GM19452 (cell line): Measurements from ENCODE around the gene PAPPA.

Source experiments
- ATAC-seq: cut with Tn5 transposase; IDR thresholded peaks from one replicate; pipeline ENCODE4 v1.9.1; 2021; ENCODE audit not compliant: unreplicated experiment

The PAPPA gene

GRCh38 chr9:116219686-116220085, 66.1 kb downstream of the PAPPA start:
- no peak for ATAC-seq

- no peak for ATAC-seq
These were observed 70.3 kb downstream of the PAPPA start for GRCh38 chr9:116223926-116224325.

DNA sequence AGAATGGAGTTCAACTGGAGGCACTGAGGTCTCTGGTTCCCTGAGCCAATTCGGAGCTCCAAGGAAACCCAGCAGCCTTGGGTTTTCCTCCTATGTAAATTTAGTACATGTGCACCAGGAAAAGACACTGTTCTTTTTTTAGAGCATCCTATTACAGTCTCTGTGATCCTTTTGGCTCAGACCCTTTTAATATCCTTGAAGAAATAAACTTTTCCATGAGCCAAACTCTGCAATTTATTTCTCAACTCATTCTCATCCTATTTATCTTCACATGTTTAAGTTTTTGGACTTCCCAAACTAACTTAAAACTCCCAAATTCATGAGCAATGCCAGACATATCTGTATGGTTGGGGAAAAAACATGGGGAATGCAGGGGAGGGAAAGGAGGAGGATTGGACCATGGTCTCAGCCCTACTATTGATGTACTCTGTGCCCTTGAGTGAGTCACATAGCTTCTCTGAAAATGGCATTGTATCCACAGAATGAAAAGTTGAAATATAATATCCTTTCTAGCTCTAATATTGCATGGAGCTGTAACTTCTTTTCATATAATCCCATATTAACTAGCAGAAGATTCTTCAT, 76.6 kb downstream of the PAPPA start:
- ATAC-seq, result no peak

GRCh38 chr9:116232424-116233159, 79.0 kb downstream of the PAPPA start:
- no peak for ATAC-seq

GRCh38 chr9:116233160-116233530, 79.6 kb downstream of the PAPPA start:
- ATAC-seq, result no peak

DNA sequence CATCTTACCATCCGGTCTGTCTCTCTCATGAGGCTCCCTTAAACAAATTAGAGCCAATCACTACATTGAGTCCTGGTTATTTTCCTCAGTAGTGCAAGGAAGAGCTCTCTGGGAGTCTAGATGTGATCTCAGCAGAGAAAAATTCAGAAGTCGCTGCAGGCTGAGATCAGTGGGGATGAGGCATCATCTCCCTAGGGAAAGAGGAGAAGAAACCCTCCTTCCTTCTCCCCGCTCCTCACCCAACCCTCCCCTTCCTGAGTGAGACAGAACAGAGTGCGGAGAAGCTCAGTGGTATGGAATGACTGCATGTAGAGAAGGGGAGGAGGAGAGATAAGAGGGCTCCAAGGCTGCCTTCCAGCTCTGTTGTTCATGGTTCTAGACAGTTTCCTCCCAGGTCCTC, 80.5 kb downstream of the PAPPA start:
- ATAC-seq, result no peak

DNA sequence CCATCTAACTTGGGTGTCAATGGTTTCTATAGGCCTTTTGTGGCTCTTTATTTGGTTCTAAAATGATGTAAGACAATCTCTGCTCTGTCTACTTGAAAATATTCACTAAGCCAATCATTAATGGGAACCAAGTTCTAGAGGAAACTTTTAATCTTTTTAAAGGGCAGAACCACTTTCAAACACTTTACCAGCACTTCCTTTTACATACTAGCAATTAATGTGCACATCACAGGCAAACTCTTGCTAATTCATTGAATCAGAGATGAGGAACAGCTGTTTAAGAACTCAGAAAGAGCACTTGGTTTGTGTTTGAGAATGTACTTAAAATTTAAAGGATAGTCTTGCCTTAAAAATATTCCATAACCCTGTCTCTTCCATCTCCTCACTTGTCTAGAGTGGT, 83.4 kb downstream of the PAPPA start:
- ATAC-seq, result no peak

- ATAC-seq, result no peak
These were observed 83.9 kb downstream of the PAPPA start for GRCh38 chr9:116237456-116237855.

- ATAC-seq, result no peak
These were observed 84.6 kb downstream of the PAPPA start for GRCh38 chr9:116238225-116238624.

DNA sequence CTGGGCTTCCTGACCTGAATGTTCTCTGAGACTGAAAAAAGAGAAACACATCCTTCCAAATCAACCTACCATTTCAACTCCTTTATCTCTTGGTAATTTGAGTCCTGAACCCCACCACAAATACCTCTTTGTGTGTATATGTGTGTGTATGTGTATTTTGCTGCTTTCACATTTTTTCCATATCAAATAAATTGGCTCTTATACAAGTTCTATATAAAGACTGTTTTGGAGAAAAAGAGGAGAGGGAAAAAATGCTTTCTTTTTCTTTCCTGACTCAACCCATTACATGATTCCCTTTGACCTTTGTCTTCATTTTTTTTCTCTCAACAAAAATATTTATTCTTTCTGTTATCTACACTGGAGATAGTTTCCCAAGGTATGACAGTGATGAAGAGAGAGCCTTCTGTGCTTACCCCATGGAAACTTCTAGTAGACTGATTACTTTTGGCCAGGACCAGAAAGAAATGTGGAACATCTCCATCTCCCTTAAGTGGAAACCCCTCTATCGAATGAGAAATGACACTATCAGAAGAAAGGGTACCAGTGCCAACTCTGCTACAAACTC, 85.3 kb downstream of the PAPPA start:
- ATAC-seq, result no peak

- ATAC-seq, result no peak
These were observed 90.1 kb downstream of the PAPPA start for GRCh38 chr9:116243708-116244107.

DNA sequence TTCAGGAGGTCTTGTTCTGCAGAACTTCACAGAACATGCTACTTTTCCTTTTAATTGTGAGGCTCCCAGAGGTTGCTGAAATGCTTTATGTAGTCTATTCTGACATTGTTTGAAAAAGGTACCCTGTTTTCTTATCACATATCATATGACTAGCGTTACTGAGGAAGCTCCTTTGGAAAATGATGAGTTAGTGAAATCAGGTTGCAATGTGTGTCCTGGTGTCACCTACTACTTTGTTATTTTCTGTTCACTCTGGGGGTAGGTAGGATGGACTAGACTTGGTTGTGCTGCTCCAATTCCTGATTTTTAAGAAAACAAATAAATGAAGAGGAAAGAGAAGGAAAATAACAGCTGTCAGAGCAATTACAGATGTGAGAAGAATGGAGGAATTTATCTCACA, 93.7 kb downstream of the PAPPA start:
- no peak for ATAC-seq

DNA sequence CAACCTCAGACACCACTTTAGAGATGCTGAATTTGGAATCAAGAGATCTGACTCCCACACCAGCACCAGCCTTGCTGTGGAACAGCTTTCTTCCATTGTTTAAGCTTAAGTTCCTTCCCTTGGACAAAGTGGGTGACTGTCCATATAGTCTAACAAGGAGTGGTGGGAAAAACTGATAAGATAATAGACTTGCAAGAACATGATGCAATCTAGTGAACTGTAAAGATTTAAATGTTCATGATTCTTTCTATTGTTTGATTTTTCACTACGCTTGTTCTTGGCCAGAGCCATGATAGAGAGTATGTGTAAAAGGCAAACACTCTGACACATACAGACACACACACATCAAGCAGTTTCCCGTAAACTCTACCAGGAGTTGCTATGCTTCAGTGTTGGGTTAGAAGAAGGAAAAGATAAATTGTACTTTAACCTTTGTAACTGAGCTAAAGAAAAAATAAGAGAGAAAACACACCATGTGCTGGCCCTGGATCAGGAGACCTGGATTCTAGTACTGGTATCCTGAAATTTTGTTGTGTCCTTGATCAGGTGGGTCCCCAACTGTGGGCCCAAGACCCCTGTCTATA, 94.3 kb downstream of the PAPPA start:
- no peak for ATAC-seq

GRCh38 chr9:116250891-116251290, 97.3 kb downstream of the PAPPA start:
- ATAC-seq, result no peak

- ATAC-seq, result no peak
These were observed 97.8 kb downstream of the PAPPA start for GRCh38 chr9:116251366-116251765.

DNA sequence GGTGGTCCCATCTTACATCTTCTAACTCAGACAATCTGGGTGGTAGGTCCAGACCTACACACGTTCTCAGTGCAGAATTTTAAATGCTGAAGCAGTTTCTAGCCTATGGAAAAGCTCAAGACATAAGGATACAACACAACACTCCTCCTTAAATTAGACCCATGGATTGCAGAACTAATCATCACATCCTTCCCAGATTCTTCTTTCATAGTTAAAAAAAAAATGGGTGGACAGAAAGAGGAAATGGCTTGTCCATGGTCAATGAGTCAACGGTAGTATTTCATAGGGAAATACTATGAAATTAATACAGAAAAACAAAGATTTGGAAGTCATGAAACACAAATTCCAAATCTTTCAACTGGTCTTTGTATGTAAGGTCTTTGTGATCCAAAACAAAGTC, 106.9 kb downstream of the PAPPA start:
- no peak for ATAC-seq

GRCh38 chr9:116262448-116262847, 108.9 kb downstream of the PAPPA start:
- ATAC-seq, result no peak

- no peak for ATAC-seq
These were observed 110.8 kb downstream of the PAPPA start for GRCh38 chr9:116264361-116264760.

DNA sequence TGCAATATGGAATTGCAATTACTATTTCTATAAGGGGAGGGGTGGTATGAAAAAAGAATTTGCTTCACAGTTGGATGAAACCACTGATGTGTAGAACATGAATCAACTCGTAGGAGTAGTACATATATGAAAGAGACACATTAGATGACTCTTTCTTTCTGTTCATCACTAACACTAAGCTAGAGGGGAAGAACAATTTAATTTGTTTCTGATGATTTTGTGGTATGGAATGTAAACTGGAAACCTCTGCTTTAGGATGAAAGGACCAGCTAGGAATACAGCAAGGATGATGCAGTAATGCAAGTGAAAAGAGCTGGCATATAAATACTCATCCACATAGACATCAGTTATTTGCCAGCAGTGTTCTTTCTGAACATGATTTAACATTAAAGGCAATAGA, 113.4 kb downstream of the PAPPA start:
- ATAC-seq, result no peak

GRCh38 chr9:116269250-116269649, 115.7 kb downstream of the PAPPA start:
- ATAC-seq, result no peak

GRCh38 chr9:116270546-116270945, 117.0 kb downstream of the PAPPA start:
- ATAC-seq, result no peak

GRCh38 chr9:116271340-116271739, 117.7 kb downstream of the PAPPA start:
- no peak for ATAC-seq
